ENCODE results near the gene STXBP5L.
"Not testable (repeated sequence)": the region's sequence is repeated elsewhere in the genome, so short reads cannot be mapped to it uniquely, and the experiment has no call there.

GRCh38 chr3:121190626-121191025 is 282.6 kb downstream of the STXBP5L start:
- not testable (repeated sequence) for TF ChIP-seq CTCF (IDR thresholded peaks at IDR 0.05; ENCODE audit: low read depth, low read length); POLR2A (IDR thresholded peaks at IDR 0.05; ENCODE audit: extremely low read depth, insufficient read length)

Measured in NB4 (cell line).